Neural cell (in vitro differentiated cells): ENCODE measurements around the gene IGFBP2. TPM values are rescaled to one million over a fixed set of nuclear protein-coding genes. Genes with fewer than 3 reads are reported as not detected.

Source experiments
- H2AFZ ChIP-seq: fragments of 200-600, 300-800 bp; sonication (generic), shearing (Covaris generic); 2 replicates; pipeline ENCODE4 v1.6.0; 2014; ENCODE audit warnings: low read depth, mild to moderate bottlenecking, antibody characterized with exemption, low read length, moderate library complexity
- H3F3A ChIP-seq: fragments of 200-600 bp; shearing (Covaris generic); 2 replicates; pipeline ENCODE4 v1.6.1; 2016; ENCODE audit warnings: mild to moderate bottlenecking, moderate library complexity, mixed read lengths, antibody characterized with exemption, low read length; ENCODE audit not compliant: insufficient read depth, poor library complexity, severe bottlenecking
- H3K27ac ChIP-seq: fragments of 200-600, 300-800 bp; sonication (generic), shearing (Covaris generic); 2 replicates; pipeline ENCODE4 v1.5.1; 2014; ENCODE audit warnings: mild to moderate bottlenecking, low read length, moderate library complexity
- H3K27me3 ChIP-seq: fragments of 300-800, 200-600 bp; sonication (generic), shearing (Covaris generic); 2 replicates; pipeline ENCODE4 v1.6.0; 2014; ENCODE audit warnings: mild to moderate bottlenecking, low read depth, low read length, moderate library complexity; ENCODE audit not compliant: insufficient read depth
- H3K36me3 ChIP-seq: fragments of 300-800, 200-600 bp; sonication (generic), shearing (Covaris generic); 2 replicates; pipeline ENCODE4 v1.5.1; 2014; ENCODE audit warnings: mild to moderate bottlenecking, antibody characterized with exemption, low read length, moderate library complexity; ENCODE audit not compliant: insufficient read depth
- H3K4me2 ChIP-seq: fragments of 300-800, 200-600 bp; sonication (generic), shearing (Covaris generic); 2 replicates; pipeline ENCODE4 v1.6.0; 2014; ENCODE audit warnings: mild to moderate bottlenecking, low read length
- H3K4me3 ChIP-seq: fragments of 300-800, 200-600 bp; sonication (generic), shearing (Covaris generic); 2 replicates; pipeline ENCODE4 v1.5.1; 2014; ENCODE audit warnings: mild to moderate bottlenecking, low read length, moderate library complexity
- H3K79me2 ChIP-seq: fragments of 200-600 bp; shearing (Covaris generic); replicated peaks from 2 replicates; pipeline ENCODE4 v1.6.0; 2014; ENCODE audit warnings: mild to moderate bottlenecking, low read length, moderate library complexity; ENCODE audit not compliant: insufficient read depth
- H3K9ac ChIP-seq: fragments of 300-800, 200-600 bp; sonication (generic), shearing (Covaris generic); 2 replicates; pipeline ENCODE4 v1.6.1; 2016; ENCODE audit warnings: mild to moderate bottlenecking, low read length, mixed read lengths
- H3K9me2 ChIP-seq: fragments of 200-600 bp; shearing (Covaris generic); 2 replicates; pipeline ENCODE4 v1.6.1; 2016; ENCODE audit warnings: mild to moderate bottlenecking, low read length, mixed read lengths; ENCODE audit not compliant: insufficient read depth
- H3K9me3 ChIP-seq: fragments of 200-600, 300-800 bp; sonication (generic), shearing (Covaris generic); 2 replicates; pipeline ENCODE4 v1.6.1; 2016; ENCODE audit warnings: mild to moderate bottlenecking, mixed run types, low read length, moderate library complexity, mixed read lengths
- H4K20me1 ChIP-seq: fragments of 200-600 bp; shearing (Covaris generic); 2 replicates; pipeline ENCODE4 v1.6.1; 2016; ENCODE audit warnings: mild to moderate bottlenecking, mixed run types; ENCODE audit not compliant: insufficient read depth
- EP300 ChIP-seq: fragments of 450-650 bp; conservative IDR thresholded peaks from 2 replicates; pipeline ENCODE4 v1.6.1; 2014; ENCODE audit warnings: antibody characterized with exemption, mild to moderate bottlenecking, moderate library complexity; ENCODE audit not compliant: poor library complexity, severe bottlenecking
- EZH2 ChIP-seq: fragments of 200-600, 300-800 bp; shearing (Covaris generic), sonication (generic); IDR thresholded peaks from 2 replicates; pipeline ENCODE4 v1.6.1; 2014; ENCODE audit warnings: antibody characterized with exemption, low read length, borderline replicate concordance, mild to moderate bottlenecking; ENCODE audit not compliant: insufficient read depth, poor library complexity, severe bottlenecking
- MXI1 ChIP-seq: fragments of 450-650 bp; conservative IDR thresholded peaks from 2 replicates; pipeline ENCODE4 v1.6.1; 2014; ENCODE audit warnings: antibody characterized with exemption, mild to moderate bottlenecking; ENCODE audit not compliant: poor library complexity, severe bottlenecking
- POLR2AphosphoS5 ChIP-seq: IDR thresholded peaks from 2 replicates; pipeline ENCODE4 v1.6.1; 2012
- RAD21 ChIP-seq: fragments of 450-650 bp; conservative IDR thresholded peaks from 2 replicates; pipeline ENCODE4 v1.6.1; 2014; ENCODE audit warnings: antibody characterized with exemption, mild to moderate bottlenecking, moderate library complexity
- SMC3 ChIP-seq: fragments of 450-650 bp; conservative IDR thresholded peaks from 2 replicates; pipeline ENCODE4 v1.6.1; 2014; ENCODE audit warnings: antibody characterized with exemption, mild to moderate bottlenecking, moderate library complexity; ENCODE audit not compliant: poor library complexity
- TAF1 ChIP-seq: IDR thresholded peaks from 2 replicates; pipeline ENCODE4 v1.6.1; 2012; ENCODE audit warnings: low read depth
- polyA plus RNA-seq: library from polyadenylated mRNA; depleted of rRNA; stranded (reverse); fragments of >200 nt; gene quantifications from 2 replicates; pipeline ENCODE4 v1.2.3, GENCODE V29; 2014
- TF ChIP-seq, protein P1 (sequence below): fragments of 450-650 bp; IDR thresholded peaks from 2 replicates; pipeline ENCODE4 v1.5.1; 2014; ENCODE audit warnings: antibody characterized with exemption, mild to moderate bottlenecking, moderate library complexity; ENCODE audit not compliant: poor library complexity, severe bottlenecking
- TF ChIP-seq, protein P2 (sequence below): IDR thresholded peaks from 2 replicates; pipeline ENCODE4 v1.6.1; 2012; ENCODE audit warnings: borderline replicate concordance

IGFBP2 gene
- polyA plus RNA-seq, 1 donor from 2014 or later, result 150 TPM

DNA sequence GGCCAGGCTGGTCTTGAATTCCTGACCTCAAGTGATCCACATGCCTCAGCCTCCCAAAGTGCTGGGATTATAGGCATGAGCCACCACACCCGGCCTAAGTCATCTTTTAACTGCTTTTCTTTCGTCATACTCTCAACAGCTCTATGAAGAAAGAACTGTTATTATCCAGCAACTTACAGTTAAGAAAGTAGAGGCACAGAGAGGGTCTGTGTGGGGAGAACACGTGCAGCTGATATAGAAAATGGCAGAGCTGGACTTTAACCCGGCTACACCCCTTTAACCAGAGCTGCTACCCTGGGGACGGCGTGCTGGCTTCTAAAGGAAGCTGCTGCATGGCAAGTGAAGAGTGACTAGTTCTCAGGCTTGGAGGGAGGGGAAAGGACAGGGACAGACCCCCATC, 25.5 kb downstream of the IGFBP2 start:
- Histone ChIP-seq H3K27ac (no peak overlapping the region), H3K36me3 (no peaks in the 10 kb centered on the region), H3K4me3 (no peak overlapping the region), H3K27me3 (no peaks in the 10 kb centered on the region), H3K79me2 (peaks cover 27% of the 10 kb centered on the region), H3K9ac (no peak overlapping the region), H4K20me1 (no peaks in the 10 kb centered on the region), H3K9me2 (no peaks in the 10 kb centered on the region), H2AFZ (no peak overlapping the region), H3K4me2 (no peak overlapping the region), H3F3A (no peaks in the 10 kb centered on the region), H3K9me3 (no peaks in the 10 kb centered on the region)
- TF ChIP-seq POLR2AphosphoS5 (no peak), RAD21 (no peak), EZH2 (no peak), TAF1 (no peak), SMC3 (no peak), MXI1 (no peak), EP300 (no peak)
- TF ChIP-seq, protein P1, sequence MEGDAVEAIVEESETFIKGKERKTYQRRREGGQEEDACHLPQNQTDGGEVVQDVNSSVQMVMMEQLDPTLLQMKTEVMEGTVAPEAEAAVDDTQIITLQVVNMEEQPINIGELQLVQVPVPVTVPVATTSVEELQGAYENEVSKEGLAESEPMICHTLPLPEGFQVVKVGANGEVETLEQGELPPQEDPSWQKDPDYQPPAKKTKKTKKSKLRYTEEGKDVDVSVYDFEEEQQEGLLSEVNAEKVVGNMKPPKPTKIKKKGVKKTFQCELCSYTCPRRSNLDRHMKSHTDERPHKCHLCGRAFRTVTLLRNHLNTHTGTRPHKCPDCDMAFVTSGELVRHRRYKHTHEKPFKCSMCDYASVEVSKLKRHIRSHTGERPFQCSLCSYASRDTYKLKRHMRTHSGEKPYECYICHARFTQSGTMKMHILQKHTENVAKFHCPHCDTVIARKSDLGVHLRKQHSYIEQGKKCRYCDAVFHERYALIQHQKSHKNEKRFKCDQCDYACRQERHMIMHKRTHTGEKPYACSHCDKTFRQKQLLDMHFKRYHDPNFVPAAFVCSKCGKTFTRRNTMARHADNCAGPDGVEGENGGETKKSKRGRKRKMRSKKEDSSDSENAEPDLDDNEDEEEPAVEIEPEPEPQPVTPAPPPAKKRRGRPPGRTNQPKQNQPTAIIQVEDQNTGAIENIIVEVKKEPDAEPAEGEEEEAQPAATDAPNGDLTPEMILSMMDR, result no peak
- TF ChIP-seq, protein P2, sequence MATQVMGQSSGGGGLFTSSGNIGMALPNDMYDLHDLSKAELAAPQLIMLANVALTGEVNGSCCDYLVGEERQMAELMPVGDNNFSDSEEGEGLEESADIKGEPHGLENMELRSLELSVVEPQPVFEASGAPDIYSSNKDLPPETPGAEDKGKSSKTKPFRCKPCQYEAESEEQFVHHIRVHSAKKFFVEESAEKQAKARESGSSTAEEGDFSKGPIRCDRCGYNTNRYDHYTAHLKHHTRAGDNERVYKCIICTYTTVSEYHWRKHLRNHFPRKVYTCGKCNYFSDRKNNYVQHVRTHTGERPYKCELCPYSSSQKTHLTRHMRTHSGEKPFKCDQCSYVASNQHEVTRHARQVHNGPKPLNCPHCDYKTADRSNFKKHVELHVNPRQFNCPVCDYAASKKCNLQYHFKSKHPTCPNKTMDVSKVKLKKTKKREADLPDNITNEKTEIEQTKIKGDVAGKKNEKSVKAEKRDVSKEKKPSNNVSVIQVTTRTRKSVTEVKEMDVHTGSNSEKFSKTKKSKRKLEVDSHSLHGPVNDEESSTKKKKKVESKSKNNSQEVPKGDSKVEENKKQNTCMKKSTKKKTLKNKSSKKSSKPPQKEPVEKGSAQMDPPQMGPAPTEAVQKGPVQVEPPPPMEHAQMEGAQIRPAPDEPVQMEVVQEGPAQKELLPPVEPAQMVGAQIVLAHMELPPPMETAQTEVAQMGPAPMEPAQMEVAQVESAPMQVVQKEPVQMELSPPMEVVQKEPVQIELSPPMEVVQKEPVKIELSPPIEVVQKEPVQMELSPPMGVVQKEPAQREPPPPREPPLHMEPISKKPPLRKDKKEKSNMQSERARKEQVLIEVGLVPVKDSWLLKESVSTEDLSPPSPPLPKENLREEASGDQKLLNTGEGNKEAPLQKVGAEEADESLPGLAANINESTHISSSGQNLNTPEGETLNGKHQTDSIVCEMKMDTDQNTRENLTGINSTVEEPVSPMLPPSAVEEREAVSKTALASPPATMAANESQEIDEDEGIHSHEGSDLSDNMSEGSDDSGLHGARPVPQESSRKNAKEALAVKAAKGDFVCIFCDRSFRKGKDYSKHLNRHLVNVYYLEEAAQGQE, result no peak

DNA sequence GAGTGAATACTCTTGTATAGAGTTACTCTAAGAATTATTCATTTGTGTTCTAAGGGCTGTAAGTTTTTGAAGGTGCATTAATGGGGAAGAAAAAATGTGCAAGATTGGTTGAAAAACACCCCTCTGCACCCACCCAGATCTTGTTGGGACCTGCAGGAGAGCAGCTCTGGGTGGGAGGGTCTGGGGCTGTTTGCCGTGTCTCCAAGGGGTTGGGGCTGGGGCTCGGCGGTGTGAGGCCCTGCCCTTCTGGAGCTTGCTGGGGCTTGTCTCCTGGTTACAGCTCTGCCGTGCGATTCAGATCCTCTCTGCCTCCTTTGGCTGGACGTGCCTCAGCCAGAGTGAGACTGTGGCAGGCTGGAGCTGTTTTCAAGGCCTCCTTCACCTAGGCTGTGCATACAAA, 26.1 kb downstream of the IGFBP2 start:
- Histone ChIP-seq H3K9ac (no peak overlapping the region), H2AFZ (no peak overlapping the region), H3K9me3 (no peaks in the 10 kb centered on the region), H4K20me1 (no peaks in the 10 kb centered on the region), H3K36me3 (no peaks in the 10 kb centered on the region), H3K79me2 (peaks cover 21% of the 10 kb centered on the region), H3K4me3 (no peak overlapping the region), H3K27ac (no peak overlapping the region), H3K4me2 (no peak overlapping the region), H3F3A (no peaks in the 10 kb centered on the region), H3K27me3 (no peaks in the 10 kb centered on the region), H3K9me2 (no peaks in the 10 kb centered on the region)
- no peak for TF ChIP-seq RAD21
- TF ChIP-seq EZH2, result no peak
- TF ChIP-seq POLR2AphosphoS5, result no peak
- TF ChIP-seq, protein P2, result no peak
- no peak for TF ChIP-seq SMC3
- TF ChIP-seq MXI1, result no peak
- TF ChIP-seq TAF1, result no peak
- TF ChIP-seq EP300, result no peak
- TF ChIP-seq, protein P1, result no peak
